AG04450 (cell line): ENCODE results near the gene RCC2. TPM values are rescaled to one million over a fixed set of nuclear protein-coding genes. Genes with fewer than 3 reads are reported as not detected.

Experiments
- CTCF ChIA-PET: fragments of 300-600, 350-600 bp; formaldehyde crosslinking; extraction: SDS; loops from one replicate; lab custom pipeline; 2022; ENCODE audit warnings: antibody characterized with exemption, inconsistent platforms; lab: Charles Lee
- POLR2A ChIA-PET: fragments of 350-600 bp; formaldehyde crosslinking; extraction: SDS; loops from one replicate; lab custom pipeline; 2021; ENCODE audit warnings: antibody characterized with exemption, inconsistent platforms; lab: Yijun Ruan, JAX
- DNase-seq: peaks from one replicate; pipeline ENCODE4 v3.0.0-alpha.2; 2011; ENCODE audit warnings: low read depth, low spot score
- H3K27ac ChIP-seq: one replicate; pipeline ENCODE4 v1.5.1; 2012; ENCODE audit warnings: low read depth, low read length, control low read depth
- H3K27me3 ChIP-seq: one replicate; pipeline ENCODE4 v1.6.0; 2012; ENCODE audit warnings: low read length; ENCODE audit not compliant: control insufficient read depth, insufficient read depth
- H3K4me3 ChIP-seq: 2 replicates; pipeline ENCODE4 v1.5.1; 2011; ENCODE audit warnings: mild to moderate bottlenecking, low read depth, low read length, control low read depth
- H3K9me3 ChIP-seq: 2 replicates; pipeline ENCODE4 v1.5.1; 2012; ENCODE audit warnings: low read length; ENCODE audit not compliant: control insufficient read depth, insufficient read depth
- polyA plus RNA-seq: library from polyadenylated mRNA; depleted of rRNA; stranded (reverse); fragments of >200 nt; gene quantifications from 2 replicates; pipeline ENCODE4 v1.2.3, GENCODE V29; 2011
- TF ChIP-seq, protein P1 (sequence below): IDR thresholded peaks from 2 replicates; pipeline ENCODE4 v1.5.1; 2011; ENCODE audit warnings: low read depth, low read length, control low read depth, inconsistent platforms

RCC2 gene
- polyA plus RNA-seq, 1 experiment = 43.3 TPM

DNA sequence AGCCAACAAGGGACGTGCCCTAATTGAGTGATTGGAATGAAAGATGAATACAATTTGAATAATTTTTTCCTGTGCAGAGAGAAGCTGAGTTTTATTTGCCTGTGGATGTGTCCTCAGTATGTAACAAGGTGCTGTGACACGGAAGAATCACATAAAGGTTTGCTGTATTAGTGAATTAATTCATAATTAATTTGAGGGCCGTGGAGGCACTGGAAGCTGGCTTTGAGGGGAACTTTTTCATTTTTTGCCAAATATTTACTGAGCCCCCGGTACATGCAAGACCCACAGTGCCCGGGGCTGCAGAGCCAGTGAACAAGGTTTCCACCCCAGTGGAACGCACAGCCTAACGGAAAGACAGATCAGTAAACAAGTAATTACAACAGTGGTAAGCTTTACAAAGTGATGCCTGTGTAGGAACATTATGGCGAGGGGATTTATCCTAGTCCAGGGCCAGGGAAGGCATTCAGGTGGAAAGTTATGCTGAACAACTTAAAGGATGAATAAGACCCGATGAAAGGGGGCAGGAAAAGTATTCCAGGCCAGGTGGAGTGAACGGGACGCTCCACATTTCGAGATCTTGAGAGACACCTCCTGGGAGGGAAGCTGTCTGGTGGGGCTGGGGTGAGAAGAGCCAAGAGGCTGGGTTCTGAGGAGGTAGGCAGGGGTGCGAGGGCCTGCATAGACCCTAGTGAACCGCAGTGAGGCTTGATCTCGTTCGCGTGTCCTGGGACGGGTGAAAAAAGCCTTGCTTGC lies 773 bp upstream of the RCC2 start:
- Histone ChIP-seq H3K27ac (peak overlapping the region; percentile 65), H3K9me3 (peaks cover 4% of the 10 kb centered on the region; the same call in 1 of the 2 replicates), H3K27me3 (no peaks in the 10 kb centered on the region), H3K4me3 (peak overlapping the region; percentile 63)
- ChIA-PET CTCF (interaction anchor here (0.6 to 1.9 kb wide), 14 partner anchors 9 to 382 kb away, joined by 3 to 20 read pairs (median 4); no protein-coding TSS in a partner anchor), POLR2A (interaction anchor here (1.0 kb wide), 1 partner anchor 100 kb away, joined by 3 read pairs; no protein-coding TSS in a partner anchor)
- TF ChIP-seq, protein P1, sequence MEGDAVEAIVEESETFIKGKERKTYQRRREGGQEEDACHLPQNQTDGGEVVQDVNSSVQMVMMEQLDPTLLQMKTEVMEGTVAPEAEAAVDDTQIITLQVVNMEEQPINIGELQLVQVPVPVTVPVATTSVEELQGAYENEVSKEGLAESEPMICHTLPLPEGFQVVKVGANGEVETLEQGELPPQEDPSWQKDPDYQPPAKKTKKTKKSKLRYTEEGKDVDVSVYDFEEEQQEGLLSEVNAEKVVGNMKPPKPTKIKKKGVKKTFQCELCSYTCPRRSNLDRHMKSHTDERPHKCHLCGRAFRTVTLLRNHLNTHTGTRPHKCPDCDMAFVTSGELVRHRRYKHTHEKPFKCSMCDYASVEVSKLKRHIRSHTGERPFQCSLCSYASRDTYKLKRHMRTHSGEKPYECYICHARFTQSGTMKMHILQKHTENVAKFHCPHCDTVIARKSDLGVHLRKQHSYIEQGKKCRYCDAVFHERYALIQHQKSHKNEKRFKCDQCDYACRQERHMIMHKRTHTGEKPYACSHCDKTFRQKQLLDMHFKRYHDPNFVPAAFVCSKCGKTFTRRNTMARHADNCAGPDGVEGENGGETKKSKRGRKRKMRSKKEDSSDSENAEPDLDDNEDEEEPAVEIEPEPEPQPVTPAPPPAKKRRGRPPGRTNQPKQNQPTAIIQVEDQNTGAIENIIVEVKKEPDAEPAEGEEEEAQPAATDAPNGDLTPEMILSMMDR = no peak
- no peak for DNase-seq

DNA sequence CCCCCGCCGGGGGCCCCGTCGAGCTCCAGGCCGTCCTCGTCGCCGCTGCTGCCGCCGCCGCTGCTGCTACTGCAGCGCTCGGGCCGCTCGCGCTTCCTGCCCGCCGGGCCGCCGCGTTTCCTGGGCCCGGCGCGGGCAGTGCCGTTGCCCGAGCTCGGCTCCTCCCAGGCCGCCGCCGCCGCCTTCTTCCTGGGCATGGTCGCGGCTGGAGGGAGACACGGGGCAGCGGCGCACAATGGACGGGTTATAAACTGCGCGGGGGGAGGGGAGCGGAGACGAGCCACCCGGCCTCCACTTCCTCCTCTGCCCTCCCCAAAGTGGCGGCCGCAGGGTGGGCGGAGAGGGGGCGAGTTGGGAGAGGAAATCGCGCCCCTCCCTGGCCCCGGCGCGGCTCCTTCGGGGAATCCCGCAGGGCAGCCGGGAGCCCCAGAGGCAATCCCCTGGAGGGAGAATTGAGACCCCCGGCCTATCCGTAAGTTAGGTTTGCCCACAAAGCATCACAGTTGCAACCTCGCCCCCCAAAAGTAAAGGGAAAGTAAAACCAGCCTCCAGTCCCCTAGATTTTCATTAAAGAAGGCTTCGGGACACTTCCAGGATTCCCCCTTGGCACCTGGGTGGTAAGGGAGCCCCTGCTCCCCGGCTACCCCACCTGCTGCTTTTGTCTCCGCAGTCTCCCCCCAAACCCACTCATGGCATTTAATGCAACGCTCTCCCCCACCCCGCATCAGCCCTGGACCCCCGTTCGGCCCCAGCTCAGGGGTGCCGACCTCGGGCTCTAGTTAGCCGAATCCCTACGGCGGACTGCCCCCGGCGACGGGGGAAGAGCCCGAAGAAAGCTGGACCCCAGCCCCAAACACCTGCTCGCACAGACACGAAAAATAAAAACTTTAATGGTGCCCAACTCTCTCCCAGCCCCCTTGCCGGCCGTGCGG lies 893 bp downstream of the RCC2 start:
- POLR2A ChIA-PET = interaction anchor here (0.7 to 1.1 kb wide), 3 partner anchors 12 to 102 kb away, joined by 3 to 10 read pairs (median 3); no protein-coding TSS in a partner anchor

DNA sequence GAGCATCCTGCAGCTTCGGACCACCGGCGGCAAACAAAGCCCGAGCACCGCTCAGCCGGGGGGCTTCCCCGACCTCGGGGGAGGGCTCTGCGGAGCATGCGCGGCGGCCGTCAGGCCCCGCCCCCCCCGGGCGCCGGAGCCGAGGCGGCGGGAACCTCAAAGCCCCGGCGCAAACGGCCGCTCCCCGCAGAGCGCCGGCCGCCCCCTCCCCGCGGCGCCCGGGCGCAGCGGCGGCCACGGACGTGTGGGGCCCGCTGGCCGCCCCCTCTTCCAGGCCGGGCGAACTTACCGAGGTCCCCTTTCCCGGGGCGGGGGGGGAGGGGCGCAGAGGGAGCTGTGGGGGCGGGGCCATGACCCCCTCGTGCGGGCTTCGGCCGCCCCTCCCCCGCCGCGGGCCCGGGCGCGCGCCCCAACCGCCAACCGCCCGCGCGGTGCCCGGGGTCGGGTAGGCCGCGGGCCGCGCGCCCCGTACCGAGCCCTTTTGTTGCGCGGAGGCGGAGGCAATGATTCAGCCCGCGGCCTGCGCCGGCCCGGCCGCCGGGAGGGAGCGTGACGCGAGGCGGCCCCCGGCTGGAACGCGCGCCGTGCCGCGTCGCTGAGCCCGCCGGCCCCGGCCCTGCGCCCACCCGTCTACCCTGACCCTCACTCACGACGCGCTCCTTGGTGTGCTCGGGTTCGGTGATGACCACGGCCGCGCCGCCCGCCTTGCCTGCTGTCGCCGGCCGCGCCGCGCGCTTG lies 1.7 kb downstream of the RCC2 start:
- no peaks in the 10 kb centered on the region for H3K27me3 ChIP-seq
- H3K9me3 ChIP-seq = peaks cover 4% of the 10 kb centered on the region; the same call in 1 of the 2 replicates
- CTCF ChIA-PET = interaction anchor here (1.5 kb wide), 1 partner anchor 19 kb away, joined by 3 read pairs; no protein-coding TSS in a partner anchor
- POLR2A ChIA-PET = interaction anchor here (1.1 kb wide), 1 partner anchor 14 kb away, joined by 3 read pairs; no protein-coding TSS in a partner anchor
- H3K27ac ChIP-seq = peak overlapping the region; percentile 31
- peak overlapping the region; percentile 77 for H3K4me3 ChIP-seq
- no peak for DNase-seq
- TF ChIP-seq, protein P1 = no peak

More for the DNA sequence above, 893 bp downstream of the RCC2 start:
- Histone ChIP-seq H3K27ac (peak overlapping the region; percentile 84), H3K9me3 (peaks cover 4% of the 10 kb centered on the region; the same call in 1 of the 2 replicates), H3K27me3 (no peaks in the 10 kb centered on the region), H3K4me3 (peak overlapping the region; percentile 77)
- no peak for DNase-seq
- TF ChIP-seq, protein P1 = no peak
- CTCF ChIA-PET = interaction anchor here (0.6 to 1.9 kb wide), 8 partner anchors 14 to 435 kb away, joined by 3 to 20 read pairs (median 3); no protein-coding TSS in a partner anchor

- TF ChIP-seq, protein P1 = no peak
- H3K27ac ChIP-seq = peak overlapping the region; percentile 31
- POLR2A ChIA-PET = interaction anchor here (1.1 kb wide), 1 partner anchor 13 kb away, joined by 3 read pairs; no protein-coding TSS in a partner anchor
- H3K27me3 ChIP-seq = no peaks in the 10 kb centered on the region
- peaks cover 4% of the 10 kb centered on the region; the same call in 1 of the 2 replicates for H3K9me3 ChIP-seq
- H3K4me3 ChIP-seq = peak overlapping the region; percentile 77
- no peak for DNase-seq
- CTCF ChIA-PET = no interaction called here
These were observed 2.3 kb downstream of the RCC2 start for GRCh38 chr1:17437260-17437579.
